SK-N-DZ (cell line): Measurements from ENCODE around the gene ARL15.

Source experiments
- DNase-seq: peaks from one replicate; pipeline ENCODE4 v3.0.0-alpha.2; 2015; ENCODE audit warnings: low spot score

Gene ARL15

GRCh38 chr5:54160329-54160728 lies 150.0 kb downstream of the ARL15 start:
- DNase-seq = no peak

GRCh38 chr5:54159893-54160195 lies 150.5 kb downstream of the ARL15 start:
- no peak for DNase-seq

DNA sequence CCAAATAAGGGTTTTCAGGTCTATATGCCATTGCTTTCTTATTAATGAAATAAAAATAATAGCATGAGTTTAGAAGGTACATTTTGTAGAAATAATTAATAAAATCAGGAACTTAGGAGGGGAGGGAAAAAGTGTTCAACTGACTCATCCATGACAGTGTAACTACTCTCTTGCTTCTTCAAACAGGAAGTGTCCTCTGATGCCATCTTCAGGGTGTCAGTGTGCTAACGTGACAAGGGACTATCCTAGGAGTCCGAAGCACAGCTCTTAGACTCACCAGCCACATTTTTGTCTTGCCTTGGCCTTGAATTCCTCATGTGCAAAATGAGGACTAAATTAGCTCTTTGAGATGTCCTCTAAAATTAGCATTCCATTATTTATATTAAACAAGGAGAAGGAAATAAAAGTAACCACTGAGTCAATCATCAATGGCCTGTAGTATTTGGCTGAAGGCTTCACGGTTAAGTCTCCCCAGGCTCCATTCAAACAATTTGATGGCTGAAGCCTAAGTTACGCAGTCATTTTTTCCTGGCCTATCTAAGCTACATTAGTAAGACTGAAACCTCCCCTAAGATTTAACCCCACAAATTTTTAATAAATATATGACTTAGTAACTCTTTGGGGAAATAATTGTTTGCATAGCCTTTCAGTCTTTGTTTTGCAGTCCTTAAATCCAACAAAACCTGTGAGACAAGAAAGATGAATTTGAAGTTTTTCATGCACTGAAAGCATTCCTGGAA lies 151.1 kb downstream of the ARL15 start:
- no peak for DNase-seq

GRCh38 chr5:54156577-54156976 lies 153.8 kb downstream of the ARL15 start:
- no peak for DNase-seq

- DNase-seq = no peak
Observed at GRCh38 chr5:54150841-54151240, 159.5 kb downstream of the ARL15 start.

DNA sequence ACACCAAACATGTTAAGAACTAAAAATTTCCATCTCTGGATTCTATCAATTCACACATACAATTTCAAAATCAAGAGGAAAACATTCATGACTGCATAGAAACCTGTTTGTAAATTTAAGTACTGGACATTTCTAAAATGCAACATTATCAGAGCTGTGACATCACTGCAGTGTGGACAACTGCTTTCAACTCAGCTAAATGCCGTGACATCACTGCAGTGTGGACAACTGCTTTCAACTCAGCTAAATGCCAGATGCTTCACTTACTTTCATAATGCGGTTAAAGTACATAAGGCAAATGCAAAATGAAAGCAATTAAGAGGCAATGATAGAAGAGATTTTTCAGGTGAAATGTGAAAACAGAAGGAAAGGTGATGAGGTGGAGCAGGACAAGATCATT lies 161.5 kb downstream of the ARL15 start:
- DNase-seq = peak; percentile 49

DNA sequence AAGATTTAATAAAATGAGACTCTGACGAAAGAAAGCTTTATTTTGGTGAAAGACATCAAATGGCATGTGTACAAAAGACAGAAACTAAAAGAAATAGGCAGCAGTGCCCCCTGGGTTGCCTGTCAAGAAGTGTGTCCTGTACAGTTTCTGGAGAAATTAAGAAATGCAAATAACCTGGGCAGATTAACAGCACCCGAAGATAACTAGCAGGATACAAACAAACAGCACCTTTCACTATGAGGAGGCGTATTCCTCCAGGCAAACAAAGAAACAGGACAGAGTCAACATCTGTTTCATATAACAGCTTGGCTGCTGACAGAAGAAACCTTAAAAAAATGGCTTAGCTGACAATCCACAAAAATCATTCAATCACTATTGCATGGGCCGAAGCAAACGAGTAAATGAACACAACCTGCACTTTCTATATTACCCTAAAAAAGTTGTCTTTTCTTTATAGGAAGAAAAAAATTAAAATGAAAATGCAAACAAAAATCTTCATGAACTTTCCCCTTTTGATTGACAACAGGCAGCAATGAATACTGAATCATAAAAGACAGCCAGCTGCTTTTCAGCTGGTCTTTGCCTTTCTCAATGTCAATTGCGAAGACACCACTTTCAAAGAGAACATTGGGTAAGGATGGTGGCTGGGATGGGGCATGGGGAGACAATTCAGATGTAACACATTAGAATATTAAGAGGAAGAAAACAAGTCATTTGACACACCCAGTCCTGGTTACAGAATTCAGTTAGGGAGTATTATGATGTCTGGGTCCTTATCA lies 162.1 kb downstream of the ARL15 start:
- DNase-seq = peak; percentile 32

- DNase-seq = no peak
Observed at GRCh38 chr5:54146916-54147315, 163.5 kb downstream of the ARL15 start.

DNA sequence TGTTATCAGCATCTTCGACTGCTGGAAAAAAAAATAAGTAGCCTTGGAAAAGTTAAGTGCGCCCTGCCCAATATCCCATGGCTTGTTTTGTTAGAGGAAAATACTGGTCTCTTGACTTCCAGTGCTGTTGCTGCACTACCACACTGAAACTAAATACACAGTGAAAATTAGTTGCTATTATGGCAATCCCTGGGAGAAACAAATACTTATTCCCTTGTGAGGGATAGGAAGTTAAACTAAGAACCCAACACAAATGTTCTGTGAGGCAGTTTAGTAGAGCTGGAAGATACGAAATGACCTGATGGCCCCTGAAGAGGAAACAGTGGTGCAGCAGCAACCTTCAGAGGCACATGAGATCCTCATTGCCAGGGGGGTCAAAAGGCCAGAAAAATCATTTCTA lies 164.0 kb downstream of the ARL15 start:
- no peak for DNase-seq

GRCh38 chr5:54140247-54140840 lies 170.0 kb downstream of the ARL15 start:
- DNase-seq = no peak

DNA sequence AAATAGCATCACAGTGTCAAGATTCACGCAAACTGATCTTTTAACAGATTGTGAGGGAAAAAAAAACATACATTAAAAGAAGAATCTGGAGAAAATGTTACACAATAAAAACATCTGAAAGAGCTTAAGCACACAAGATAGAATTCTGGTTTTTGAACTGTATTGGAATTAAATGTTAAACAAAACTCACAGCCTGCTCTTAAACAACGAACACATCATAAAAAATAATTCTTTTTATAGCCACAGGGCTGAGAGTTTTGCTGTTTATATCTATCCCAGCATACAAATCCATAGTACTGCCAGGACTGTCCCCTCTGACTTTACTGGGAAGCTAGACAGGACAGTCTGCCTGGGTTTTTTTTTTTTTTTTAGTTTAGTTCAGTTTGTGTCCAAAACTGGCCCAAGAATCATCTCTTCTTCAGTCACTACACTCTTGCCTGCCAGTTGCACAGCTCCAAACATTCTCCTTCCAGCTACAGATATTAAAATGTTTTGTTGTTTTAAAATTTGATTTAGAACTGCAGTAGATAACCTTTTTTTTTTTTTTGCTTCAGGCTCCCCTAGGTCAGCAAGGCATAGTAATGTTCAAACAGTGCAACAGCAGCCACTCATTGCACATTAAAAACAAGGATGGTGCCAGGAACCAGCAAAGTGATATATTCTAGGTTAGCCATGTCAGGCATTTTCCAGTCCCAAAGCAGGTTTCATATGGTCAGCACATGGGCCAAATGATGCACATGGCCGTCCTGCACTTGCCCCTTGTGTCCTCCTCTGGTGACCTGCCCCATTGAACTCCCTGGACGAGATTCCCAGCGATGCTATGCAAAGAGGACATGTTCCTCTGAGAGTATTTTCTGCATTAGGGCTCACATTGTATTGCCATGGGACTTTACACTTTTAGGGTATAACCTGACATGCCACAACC lies 173.6 kb downstream of the ARL15 start:
- no peak for DNase-seq

- DNase-seq = no peak
Observed at GRCh38 chr5:54135042-54135441, 175.3 kb downstream of the ARL15 start.

GRCh38 chr5:54133917-54134316 lies 176.5 kb downstream of the ARL15 start:
- no peak for DNase-seq

DNA sequence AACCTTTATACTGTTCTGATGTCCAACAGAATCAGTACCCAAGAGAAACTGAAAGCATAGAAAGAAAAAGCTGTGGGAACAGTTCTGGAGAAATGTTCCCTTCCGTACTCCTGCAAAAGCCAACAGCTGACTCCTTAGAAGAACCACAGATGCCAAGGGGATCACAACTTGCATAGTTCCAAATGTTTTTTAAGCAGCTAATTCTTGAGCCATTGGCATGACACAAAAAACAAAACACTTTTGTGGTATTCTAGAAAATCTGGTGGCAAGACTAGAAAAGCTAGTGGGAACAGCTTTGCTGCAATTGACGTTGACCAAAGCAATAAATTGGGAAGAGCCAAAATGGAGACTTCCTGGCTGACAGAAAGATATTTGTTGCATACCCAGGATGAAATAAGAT lies 189.9 kb downstream of the ARL15 start:
- DNase-seq = no peak

DNA sequence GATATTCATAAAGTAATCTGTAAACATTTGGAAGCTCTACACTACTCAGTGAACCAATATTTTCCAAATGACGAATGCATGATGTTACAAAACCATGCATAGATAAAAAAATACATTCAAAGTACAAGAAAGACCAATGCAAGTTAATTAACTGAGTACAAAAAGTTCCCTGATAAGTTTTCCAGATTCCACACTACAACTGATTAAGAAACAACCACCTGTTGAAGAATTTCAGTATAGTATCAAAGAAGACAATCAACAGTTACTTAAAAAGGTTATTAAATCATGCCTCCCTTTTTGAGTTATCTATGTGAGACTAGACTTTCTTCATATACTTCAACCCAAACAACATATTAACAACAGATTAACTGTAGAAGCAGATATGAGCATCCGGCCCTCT lies 192.4 kb downstream of the ARL15 start:
- DNase-seq = no peak

GRCh38 chr5:54115735-54116403 lies 194.5 kb downstream of the ARL15 start:
- DNase-seq = peak; percentile 37

- DNase-seq = no peak
Observed at GRCh38 chr5:54113060-54113459, 197.3 kb downstream of the ARL15 start.

DNA sequence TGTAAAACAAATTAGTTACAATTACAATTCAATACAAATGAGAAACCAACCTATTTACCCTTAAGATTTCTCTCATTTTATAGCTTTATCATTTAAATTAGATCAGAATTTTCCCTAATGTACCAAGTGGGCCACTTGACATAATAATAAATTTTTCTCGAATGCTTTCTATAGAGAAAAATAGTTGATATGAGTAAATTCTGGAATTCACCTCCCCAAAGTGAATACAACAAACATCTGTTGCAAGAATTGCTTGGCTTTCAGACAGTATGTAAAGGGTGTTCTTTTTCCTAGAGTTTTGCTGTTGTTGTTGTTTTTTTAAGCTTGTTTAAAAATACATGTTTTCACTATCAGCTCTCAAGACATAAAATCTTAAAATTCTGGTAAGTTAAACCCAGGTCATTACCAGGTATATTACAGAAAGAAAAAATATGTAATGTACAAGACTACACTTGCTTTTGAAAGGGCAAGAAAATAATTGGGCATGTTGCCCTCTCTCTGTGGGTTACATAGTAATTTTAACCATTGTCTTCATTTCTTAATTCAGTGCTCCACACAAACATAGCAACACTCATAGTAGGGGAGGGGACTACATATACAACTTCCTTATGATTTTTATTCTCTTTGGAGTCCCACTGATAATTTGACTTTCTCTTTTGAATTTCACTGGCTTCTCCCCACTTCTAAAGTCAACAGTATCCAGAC lies 200.6 kb downstream of the ARL15 start:
- DNase-seq = no peak

- no peak for DNase-seq
Observed at GRCh38 chr5:54108136-54108535, 202.2 kb downstream of the ARL15 start.

GRCh38 chr5:54103871-54104270 lies 206.5 kb downstream of the ARL15 start:
- DNase-seq = no peak

DNA sequence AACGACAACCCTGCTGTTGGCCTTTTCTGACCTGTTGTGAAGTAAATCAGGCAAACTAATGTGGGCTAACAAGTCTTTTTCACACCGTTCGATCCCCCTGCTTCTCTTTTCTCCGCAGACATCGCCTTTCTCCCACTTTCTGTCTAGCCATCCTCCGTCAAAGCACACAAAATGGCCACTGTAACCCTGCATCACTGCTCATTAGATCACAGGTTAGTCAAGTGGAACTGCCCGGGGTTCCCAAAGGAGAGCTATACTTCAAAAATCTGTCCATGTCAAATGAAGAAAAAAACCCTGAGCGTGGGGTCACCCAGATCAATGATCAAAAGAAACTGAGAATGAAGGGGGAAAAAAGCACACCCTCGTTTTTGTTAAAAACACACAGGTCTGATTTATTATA lies 212.1 kb downstream of the ARL15 start:
- no peak for DNase-seq
